Measurements from ENCODE around the gene ARHGEF39.

Gene ARHGEF39

GRCh38 chr9:35682520-35683315 is 17.7 kb upstream of the ARHGEF39 start:
- Histone ChIP-seq H3K36me3 (replicated peaks in 1 of 2; ENCODE audit: control insufficient read depth in 2 of 2, insufficient read depth in 2 of 2, low read length in 2 of 2) (peaks cover 19 to 35% of the 10 kb centered on the region in 2 donors), H3K27me3 (ENCODE audit: control insufficient read depth in 3 of 3, insufficient read depth in 3 of 3, low read depth in 1 of 3, low read length in 3 of 3) (no peaks in the 10 kb centered on the region), H3K79me1 (ENCODE audit: low read depth, low read length) (no peaks in the 10 kb centered on the region), H3K4me1 (ENCODE audit: control insufficient read depth in 2 of 2, insufficient read depth in 1 of 2, low read depth in 1 of 2, low read length in 2 of 2) (peaks cover 0 to 17% of the 10 kb centered on the region in 2 donors), H3K4me3 (ENCODE audit: low read length in 2 of 2) (no peak overlapping the region), H3K23ac (ENCODE audit: low read depth, low read length, poor library complexity) (peak overlapping the region; percentile 29), H2BK120ac (ENCODE audit: low read depth, low read length) (no peak overlapping the region), H3K9me3 (replicated peaks in 1 of 2; ENCODE audit: control insufficient read depth in 2 of 2, insufficient read depth in 1 of 2, low read depth in 1 of 2, low read length in 2 of 2) (no peaks in the 10 kb centered on the region), H3K14ac (ENCODE audit: low read length) (no peak overlapping the region), H3K27ac (replicated peaks; ENCODE audit: low read length) (no peak overlapping the region), H2BK12ac (ENCODE audit: low read length) (no peak overlapping the region), H3K4ac (ENCODE audit: low read length) (no peak overlapping the region), H2AFZ (ENCODE audit: low read length) (no peak overlapping the region), H2BK15ac (ENCODE audit: low read length) (no peak overlapping the region), H4K91ac (ENCODE audit: low read depth, low read length, poor library complexity) (no peak overlapping the region), H3K4me2 (ENCODE audit: insufficient read depth, low read length, poor library complexity, severe bottlenecking) (no peak overlapping the region), H3K18ac (ENCODE audit: low read length) (no peak overlapping the region), H4K8ac (ENCODE audit: low read depth, low read length) (no peak overlapping the region), H2BK5ac (ENCODE audit: low read length) (no peak overlapping the region), H2AK5ac (ENCODE audit: low read depth, low read length) (no peak overlapping the region), H3K9ac (ENCODE audit: low read depth, low read length, poor library complexity) (no peak overlapping the region)
- DNase-seq (ENCODE audit: low spot score): no peak
- WGBS, 2 donors (ENCODE audit: extremely low coverage in 2 of 2, insufficient read length in 2 of 2, insufficient replicate concordance in 1 of 2): no CpG with 5 or more reads among the region's 10 CpGs

DNA sequence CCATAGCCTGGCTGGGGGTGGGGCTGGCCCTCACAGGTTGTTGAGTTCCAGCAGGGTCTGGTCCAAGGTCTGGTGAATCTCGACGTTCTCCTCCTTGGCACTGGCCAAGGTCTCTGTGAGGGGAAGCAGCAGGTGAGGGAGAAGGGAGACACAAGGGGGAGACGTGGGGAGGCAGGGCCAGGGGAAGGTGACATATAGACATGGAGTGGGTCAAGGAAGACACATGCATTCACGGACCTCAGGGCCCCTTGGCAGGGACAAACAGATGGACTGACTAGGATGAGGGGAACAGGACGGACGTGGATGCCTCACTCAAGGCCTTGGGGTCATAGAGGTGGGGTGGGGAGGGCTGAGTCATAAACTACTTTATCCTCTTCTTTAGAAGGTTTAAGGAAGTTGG is 17.1 kb upstream of the ARHGEF39 start:
- Histone ChIP-seq H4K8ac (ENCODE audit: low read depth, low read length) (no peak overlapping the region), H3K9ac (ENCODE audit: low read depth, low read length, poor library complexity) (no peak overlapping the region), H2AK5ac (ENCODE audit: low read depth, low read length) (no peak overlapping the region), H3K27me3 (ENCODE audit: control insufficient read depth in 3 of 3, insufficient read depth in 3 of 3, low read depth in 1 of 3, low read length in 3 of 3) (no peaks in the 10 kb centered on the region), H3K4ac (ENCODE audit: low read length) (no peak overlapping the region), H3K4me3 (ENCODE audit: low read length in 2 of 2) (no peak overlapping the region), H3K4me2 (ENCODE audit: insufficient read depth, low read length, poor library complexity, severe bottlenecking) (no peak overlapping the region), H3K23ac (ENCODE audit: low read depth, low read length, poor library complexity) (no peak overlapping the region), H2BK5ac (ENCODE audit: low read length) (no peak overlapping the region), H3K4me1 (ENCODE audit: control insufficient read depth in 2 of 2, insufficient read depth in 1 of 2, low read depth in 1 of 2, low read length in 2 of 2) (peaks cover 0 to 13% of the 10 kb centered on the region in 2 donors), H3K36me3 (replicated peaks in 1 of 2; ENCODE audit: control insufficient read depth in 2 of 2, insufficient read depth in 2 of 2, low read length in 2 of 2) (peaks cover 19 to 35% of the 10 kb centered on the region in 2 donors), H3K18ac (ENCODE audit: low read length) (no peak overlapping the region), H2AFZ (ENCODE audit: low read length) (no peak overlapping the region), H4K91ac (ENCODE audit: low read depth, low read length, poor library complexity) (no peak overlapping the region), H3K79me1 (ENCODE audit: low read depth, low read length) (no peaks in the 10 kb centered on the region), H2BK120ac (ENCODE audit: low read depth, low read length) (no peak overlapping the region), H3K14ac (ENCODE audit: low read length) (no peak overlapping the region), H2BK12ac (ENCODE audit: low read length) (no peak overlapping the region), H3K27ac (replicated peaks; ENCODE audit: low read length) (no peak overlapping the region), H2BK15ac (ENCODE audit: low read length) (no peak overlapping the region), H3K9me3 (replicated peaks in 1 of 2; ENCODE audit: control insufficient read depth in 2 of 2, insufficient read depth in 1 of 2, low read depth in 1 of 2, low read length in 2 of 2) (no peaks in the 10 kb centered on the region)
- DNase-seq (ENCODE audit: low spot score): no peak
- no CpG with 5 or more reads among the region's 6 CpGs for WGBS, 2 donors (ENCODE audit: extremely low coverage in 2 of 2, insufficient read length in 2 of 2, insufficient replicate concordance in 1 of 2)

- peak overlapping the region in 1 of 2 donors; percentile 9 for H3K4me3 ChIP-seq (ENCODE audit: low read length in 2 of 2)
Measured at GRCh38 chr9:35681341-35682002, 16.5 kb upstream of the ARHGEF39 start.

More at GRCh38 chr9:35681341-35682002, 16.5 kb upstream of the ARHGEF39 start:
- Histone ChIP-seq H4K91ac (ENCODE audit: low read depth, low read length, poor library complexity) (no peak overlapping the region), H3K79me1 (ENCODE audit: low read depth, low read length) (no peaks in the 10 kb centered on the region), H3K9ac (ENCODE audit: low read depth, low read length, poor library complexity) (peak overlapping the region; percentile 50), H3K36me3 (replicated peaks in 1 of 2; ENCODE audit: control insufficient read depth in 2 of 2, insufficient read depth in 2 of 2, low read length in 2 of 2) (peaks cover 19 to 35% of the 10 kb centered on the region in 2 donors), H3K9me3 (replicated peaks in 1 of 2; ENCODE audit: control insufficient read depth in 2 of 2, insufficient read depth in 1 of 2, low read depth in 1 of 2, low read length in 2 of 2) (no peaks in the 10 kb centered on the region), H2AK5ac (ENCODE audit: low read depth, low read length) (no peak overlapping the region), H2BK15ac (ENCODE audit: low read length) (no peak overlapping the region), H4K8ac (ENCODE audit: low read depth, low read length) (no peak overlapping the region), H2BK12ac (ENCODE audit: low read length) (no peak overlapping the region), H2BK5ac (ENCODE audit: low read length) (no peak overlapping the region), H3K4me1 (ENCODE audit: control insufficient read depth in 2 of 2, insufficient read depth in 1 of 2, low read depth in 1 of 2, low read length in 2 of 2) (peaks cover 0 to 14% of the 10 kb centered on the region in 2 donors), H2AFZ (ENCODE audit: low read length) (no peak overlapping the region), H3K14ac (ENCODE audit: low read length) (no peak overlapping the region), H3K18ac (ENCODE audit: low read length) (no peak overlapping the region), H3K27ac (replicated peaks; ENCODE audit: low read length) (no peak overlapping the region), H3K4ac (ENCODE audit: low read length) (no peak overlapping the region), H3K4me2 (ENCODE audit: insufficient read depth, low read length, poor library complexity, severe bottlenecking) (no peak overlapping the region), H3K27me3 (ENCODE audit: control insufficient read depth in 3 of 3, insufficient read depth in 3 of 3, low read depth in 1 of 3, low read length in 3 of 3) (peaks cover 0 to 2% (median 0%) of the 10 kb centered on the region in 3 experiments), H2BK120ac (ENCODE audit: low read depth, low read length) (no peak overlapping the region), H3K23ac (ENCODE audit: low read depth, low read length, poor library complexity) (peak overlapping the region; percentile 45)
- WGBS, 2 donors (ENCODE audit: extremely low coverage in 2 of 2, insufficient read length in 2 of 2, insufficient replicate concordance in 1 of 2): no CpG with 5 or more reads among the region's 3 CpGs
- DNase-seq (ENCODE audit: low spot score): no peak

Data from neuronal stem cell (in vitro differentiated cells).